HEK293T (cell line): ENCODE measurements around the gene NCOA7.
"Not testable (repeated sequence)": the region's sequence is repeated elsewhere in the genome, so short reads cannot be mapped to it uniquely, and the experiment has no call there.

ENCODE experiments used
- CTCF ChIA-PET: fragments of 350-600 bp; formaldehyde crosslinking; extraction: SDS; loops from one replicate; lab custom pipeline; 2021; ENCODE audit warnings: antibody characterized with exemption, inconsistent platforms; lab: Yijun Ruan, JAX
- POLR2A ChIA-PET: fragments of 350-600 bp; formaldehyde crosslinking; extraction: SDS; loops from one replicate; lab custom pipeline; 2020; ENCODE audit warnings: antibody characterized with exemption, inconsistent platforms; lab: Yijun Ruan, JAX
- DNase-seq: peaks from one replicate; pipeline ENCODE4 v3.0.0; 2012; ENCODE audit warnings: mixed read lengths; ENCODE audit errors: extremely low spot score
- ARNT ChIP-seq: fragments of 450-650 bp; IDR thresholded peaks from 2 replicates; pipeline ENCODE4 v1.6.1; 2017; ENCODE audit warnings: mild to moderate bottlenecking
- BHLHE40 ChIP-seq: fragments of 450-650 bp; IDR thresholded peaks from 2 replicates; pipeline ENCODE4 v1.6.1; 2016; ENCODE audit warnings: mild to moderate bottlenecking, moderate library complexity, borderline replicate concordance
- CTBP1 ChIP-seq: fragments of 450-650 bp; IDR thresholded peaks from 2 replicates; pipeline ENCODE4 v1.6.1; 2016; ENCODE audit warnings: borderline replicate concordance
- ELF4 ChIP-seq: fragments of 450-650 bp; IDR thresholded peaks from 2 replicates; pipeline ENCODE4 v1.6.1; 2017; ENCODE audit warnings: antibody characterized with exemption
- FOXA1 ChIP-seq: fragments of 450-650 bp; IDR thresholded peaks from 2 replicates; pipeline ENCODE4 v1.6.1; 2016; ENCODE audit warnings: mild to moderate bottlenecking
- FOXK2 ChIP-seq: fragments of 450-650 bp; IDR thresholded peaks from 2 replicates; pipeline ENCODE4 v1.6.1; 2016; ENCODE audit warnings: mild to moderate bottlenecking
- FOXM1 ChIP-seq: fragments of 450-650 bp; IDR thresholded peaks from 2 replicates; pipeline ENCODE4 v1.6.1; 2017; ENCODE audit warnings: mild to moderate bottlenecking, borderline replicate concordance
- HDGF ChIP-seq: fragments of 450-650 bp; IDR thresholded peaks from 2 replicates; pipeline ENCODE4 v1.6.1; 2017; ENCODE audit warnings: antibody characterized with exemption, borderline replicate concordance
- L3MBTL2 ChIP-seq: fragments of 450-650 bp; conservative IDR thresholded peaks from 2 replicates; pipeline ENCODE4 v1.6.1; 2016; ENCODE audit warnings: mild to moderate bottlenecking
- LEF1 ChIP-seq: fragments of 450-650 bp; IDR thresholded peaks from 2 replicates; pipeline ENCODE4 v1.6.1; 2017; ENCODE audit warnings: mild to moderate bottlenecking, borderline replicate concordance
- NFRKB ChIP-seq: fragments of 450-650 bp; IDR thresholded peaks from 2 replicates; pipeline ENCODE4 v1.6.1; 2016; ENCODE audit warnings: mild to moderate bottlenecking, moderate library complexity
- PKNOX1 ChIP-seq: fragments of 450-650 bp; IDR thresholded peaks from 2 replicates; pipeline ENCODE4 v1.6.1; 2016
- SP1 ChIP-seq: fragments of 450-650 bp; IDR thresholded peaks from 2 replicates; pipeline ENCODE4 v1.6.1; 2017
- SUZ12 ChIP-seq: fragments of 450-650 bp; IDR thresholded peaks from 2 replicates; pipeline ENCODE4 v1.6.1; 2016; ENCODE audit warnings: mild to moderate bottlenecking
- TARDBP ChIP-seq: fragments of 450-650 bp; IDR thresholded peaks from 2 replicates; pipeline ENCODE4 v1.6.1; 2016
- ZNF384 ChIP-seq: fragments of 450-650 bp; IDR thresholded peaks from 2 replicates; pipeline ENCODE4 v1.6.1; 2016

Gene NCOA7

GRCh38 chr6:125804264-125804663 lies 13.5 kb downstream of the NCOA7 start:
- POLR2A ChIA-PET: interaction anchor here (0.6 kb wide), 1 partner anchor 24 kb away, joined by 3 read pairs; no protein-coding TSS in a partner anchor
- no peak for DNase-seq
- CTCF ChIA-PET: interaction anchor here (1.0 kb wide), 1 partner anchor 152 kb away, joined by 3 read pairs; the partner anchor contains the start of gene HINT3
- TF ChIP-seq PKNOX1 (no peak), SUZ12 (no peak)

- POLR2A ChIA-PET: interaction anchor here (0.6 kb wide), 1 partner anchor 25 kb away, joined by 3 read pairs; no protein-coding TSS in a partner anchor
- TF ChIP-seq ZNF384: peak; percentile 46; the same call in 1 of the 2 replicates
- CTCF ChIA-PET: interaction anchor here (1.0 kb wide), 1 partner anchor 151 kb away, joined by 3 read pairs; the partner anchor contains the start of gene HINT3
Measured at GRCh38 chr6:125804866-125805425, 14.2 kb downstream of the NCOA7 start.

GRCh38 chr6:125806813-125807212 lies 16.1 kb downstream of the NCOA7 start:
- ChIA-PET CTCF (interaction anchor here (1.6 kb wide), 1 partner anchor 15 kb away, joined by 4 read pairs; no protein-coding TSS in a partner anchor), POLR2A (no interaction called here)
- TF ChIP-seq SUZ12 (no peak), PKNOX1 (no peak), TARDBP (no peak), LEF1 (no peak), ZNF384 (no peak), FOXK2 (no peak), HDGF (no peak), ARNT (no peak), CTBP1 (no peak), L3MBTL2 (no peak), ELF4 (no peak), NFRKB (no peak), SP1 (no peak)
- no peak for DNase-seq

More at GRCh38 chr6:125804866-125805425, 14.2 kb downstream of the NCOA7 start:
- DNase-seq: not testable (repeated sequence)

- POLR2A ChIA-PET: interaction anchor here (1.4 kb wide), 1 partner anchor 16 kb away, joined by 5 read pairs; the partner anchor contains the start of gene NCOA7
- CTCF ChIA-PET: interaction anchor here (0.7 to 1.6 kb wide), 3 partner anchors 15 to 149 kb away, joined by 3 to 4 read pairs (median 3); no protein-coding TSS in a partner anchor
- no peak for DNase-seq
- TF ChIP-seq FOXA1 (no peak), FOXK2 (no peak), ZNF384 (no peak), NFRKB (no peak), ELF4 (no peak), BHLHE40 (no peak), SP1 (no peak), CTBP1 (no peak), HDGF (no peak), LEF1 (no peak), SUZ12 (no peak), FOXM1 (no peak)
Measured at GRCh38 chr6:125807293-125807692, 16.5 kb downstream of the NCOA7 start.

GRCh38 chr6:125808060-125808459 lies 17.3 kb downstream of the NCOA7 start:
- CTCF ChIA-PET: interaction anchor here (0.6 to 0.9 kb wide), 3 partner anchors 10 to 148 kb away, joined by 3 to 4 read pairs (median 3); no protein-coding TSS in a partner anchor
- DNase-seq: no peak
- POLR2A ChIA-PET: interaction anchor here (1.4 kb wide), 1 partner anchor 17 kb away, joined by 5 read pairs; the partner anchor contains the start of gene NCOA7
- no peak for TF ChIP-seq FOXM1
- TF ChIP-seq ELF4: no peak
- no peak for TF ChIP-seq PKNOX1
- no peak for TF ChIP-seq HDGF
- no peak for TF ChIP-seq FOXK2
- TF ChIP-seq SP1: no peak
- no peak for TF ChIP-seq NFRKB
- no peak for TF ChIP-seq CTBP1
- no peak for TF ChIP-seq SUZ12
- TF ChIP-seq ZNF384: no peak
- TF ChIP-seq ARNT: no peak
- TF ChIP-seq BHLHE40: no peak
- TF ChIP-seq LEF1: no peak
- TF ChIP-seq TARDBP: no peak
- TF ChIP-seq L3MBTL2: no peak
- TF ChIP-seq FOXA1: no peak

GRCh38 chr6:125808591-125808990 lies 17.8 kb downstream of the NCOA7 start:
- DNase-seq: no peak
- ChIA-PET CTCF (interaction anchor here (0.6 kb wide), 1 partner anchor 10 kb away, joined by 4 read pairs; no protein-coding TSS in a partner anchor), POLR2A (interaction anchor here (1.4 kb wide), 1 partner anchor 17 kb away, joined by 5 read pairs; the partner anchor contains the start of gene NCOA7)
- no peak for TF ChIP-seq NFRKB
- no peak for TF ChIP-seq LEF1
- no peak for TF ChIP-seq FOXK2
- TF ChIP-seq ARNT: no peak
- TF ChIP-seq CTBP1: no peak
- no peak for TF ChIP-seq TARDBP
- TF ChIP-seq PKNOX1: no peak
- TF ChIP-seq ZNF384: no peak
- no peak for TF ChIP-seq FOXM1
- TF ChIP-seq L3MBTL2: no peak
- TF ChIP-seq BHLHE40: no peak
- no peak for TF ChIP-seq SP1
- no peak for TF ChIP-seq ELF4
- no peak for TF ChIP-seq FOXA1
- no peak for TF ChIP-seq SUZ12
- TF ChIP-seq HDGF: no peak
